HG02970 (cell line): Measurements from ENCODE around the gene GPR152.

Experiments
- ATAC-seq: cut with Tn5 transposase; IDR thresholded peaks from one replicate; pipeline ENCODE4 v1.9.1; 2021; ENCODE audit warnings: mild to moderate bottlenecking, moderate library complexity, moderate number of reproducible peaks; ENCODE audit not compliant: unreplicated experiment, low FRiP score

The GPR152 gene, protein sequence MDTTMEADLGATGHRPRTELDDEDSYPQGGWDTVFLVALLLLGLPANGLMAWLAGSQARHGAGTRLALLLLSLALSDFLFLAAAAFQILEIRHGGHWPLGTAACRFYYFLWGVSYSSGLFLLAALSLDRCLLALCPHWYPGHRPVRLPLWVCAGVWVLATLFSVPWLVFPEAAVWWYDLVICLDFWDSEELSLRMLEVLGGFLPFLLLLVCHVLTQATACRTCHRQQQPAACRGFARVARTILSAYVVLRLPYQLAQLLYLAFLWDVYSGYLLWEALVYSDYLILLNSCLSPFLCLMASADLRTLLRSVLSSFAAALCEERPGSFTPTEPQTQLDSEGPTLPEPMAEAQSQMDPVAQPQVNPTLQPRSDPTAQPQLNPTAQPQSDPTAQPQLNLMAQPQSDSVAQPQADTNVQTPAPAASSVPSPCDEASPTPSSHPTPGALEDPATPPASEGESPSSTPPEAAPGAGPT

DNA sequence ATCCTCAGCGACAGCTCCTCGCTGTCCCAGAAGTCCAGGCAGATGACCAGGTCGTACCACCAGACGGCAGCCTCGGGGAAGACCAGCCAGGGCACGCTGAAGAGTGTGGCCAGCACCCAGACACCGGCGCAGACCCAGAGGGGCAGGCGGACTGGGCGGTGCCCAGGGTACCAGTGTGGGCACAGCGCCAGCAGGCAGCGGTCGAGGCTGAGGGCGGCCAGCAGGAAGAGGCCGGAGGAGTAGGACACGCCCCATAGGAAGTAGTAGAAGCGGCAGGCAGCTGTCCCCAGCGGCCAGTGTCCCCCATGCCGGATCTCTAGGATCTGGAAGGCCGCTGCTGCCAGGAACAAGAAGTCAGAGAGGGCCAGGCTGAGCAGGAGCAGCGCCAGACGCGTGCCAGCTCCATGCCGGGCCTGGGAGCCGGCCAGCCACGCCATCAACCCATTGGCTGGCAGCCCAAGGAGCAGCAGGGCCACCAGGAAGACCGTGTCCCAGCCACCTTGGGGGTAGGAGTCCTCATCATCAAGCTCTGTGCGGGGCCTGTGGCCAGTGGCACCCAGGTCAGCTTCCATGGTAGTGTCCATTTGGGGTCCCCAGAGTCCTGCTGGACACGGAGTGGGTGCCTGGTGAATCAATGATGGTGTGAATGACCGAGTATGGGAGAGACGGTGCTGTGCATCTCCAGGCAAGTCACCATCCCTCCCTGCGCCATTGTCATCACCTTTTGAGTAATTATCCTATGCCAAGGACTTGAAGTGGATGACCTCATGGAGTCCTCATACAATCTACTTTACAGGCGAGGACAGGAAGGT, at the start of gene GPR152:
Gene GPR152 (minus strand): TSS at position 589 of the 812 bp plus-strand sequence. CDS start 5 bp downstream, at position 584.
- no peak for ATAC-seq

DNA sequence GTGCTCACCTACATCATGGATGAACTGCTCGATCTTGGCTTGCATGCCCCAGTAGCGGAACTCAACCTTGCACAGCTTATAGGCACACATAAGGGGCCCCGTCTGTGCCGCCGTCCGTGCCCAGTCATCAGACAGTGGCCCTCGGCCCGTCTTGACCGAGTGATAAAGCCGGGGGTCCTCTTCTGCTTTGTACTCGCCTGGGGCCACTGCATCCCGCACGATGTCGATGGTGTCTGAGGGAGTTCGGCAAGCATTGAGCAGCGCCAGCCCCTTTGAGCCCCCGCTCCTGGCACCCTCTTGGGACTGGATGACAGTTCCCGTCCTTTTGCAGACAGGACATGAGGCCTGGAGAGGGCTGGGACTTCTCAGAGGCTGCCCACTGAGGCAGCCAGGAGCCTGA, 49.3 kb upstream of the GPR152 start:
- ATAC-seq: no peak

DNA sequence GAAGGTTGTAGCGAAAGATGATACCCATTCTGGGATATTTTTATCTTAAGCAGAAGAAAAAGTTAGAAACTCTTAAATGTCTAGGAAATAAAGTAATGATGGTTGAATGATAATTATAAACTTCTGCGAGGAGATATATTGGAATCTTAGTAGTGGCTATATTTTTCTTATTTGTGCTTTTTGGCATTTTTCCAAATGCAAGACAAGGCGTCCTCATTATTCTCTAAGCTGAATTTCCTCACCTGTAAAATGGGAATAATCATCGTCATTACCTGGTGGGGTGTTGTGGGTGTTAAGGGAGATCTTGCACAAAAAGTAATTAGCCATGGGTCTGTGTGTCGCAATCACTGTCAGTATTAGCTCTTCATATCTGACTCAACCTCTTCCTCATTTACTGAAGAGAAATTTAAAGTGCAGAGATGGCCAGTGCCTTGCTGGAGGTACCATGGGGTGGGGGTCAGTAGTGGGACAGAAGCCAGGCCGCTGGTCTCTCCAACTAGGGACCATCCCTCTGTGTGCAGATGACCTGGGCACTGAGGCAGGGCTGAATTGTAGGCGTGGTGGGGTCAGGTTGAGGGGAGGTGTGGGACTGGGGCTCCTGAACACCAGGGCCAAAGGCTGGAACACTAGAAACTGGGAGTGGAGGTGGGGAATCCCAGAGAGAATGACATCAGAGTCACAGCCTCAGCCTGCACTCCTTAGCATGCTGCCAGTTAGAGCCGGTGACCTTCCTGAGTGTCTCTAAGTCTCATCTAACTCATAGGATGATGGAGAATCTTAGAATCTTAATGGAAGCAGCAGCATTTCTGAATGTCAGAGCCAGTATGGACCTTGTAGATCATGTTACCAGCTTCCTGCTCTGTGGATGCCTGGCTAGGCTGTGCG, 48.5 kb upstream of the GPR152 start:
- ATAC-seq: no peak

DNA sequence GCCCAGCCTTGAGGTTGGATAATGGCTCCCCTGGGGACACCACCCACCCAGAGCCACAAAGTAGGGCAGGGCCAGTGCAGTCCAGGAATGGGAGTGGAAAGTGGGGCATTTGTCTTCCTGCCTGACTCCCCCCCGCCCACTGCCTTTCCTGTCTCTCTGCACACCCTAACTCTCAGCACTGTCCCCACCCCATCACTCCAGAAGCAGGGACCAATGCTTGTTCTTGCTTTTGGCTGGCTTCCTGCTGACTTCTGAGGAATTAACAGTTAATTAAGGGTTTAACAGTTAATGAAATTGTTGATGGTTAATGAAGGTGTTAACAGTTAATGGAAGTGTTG, 47.9 kb upstream of the GPR152 start:
- ATAC-seq: no peak

DNA sequence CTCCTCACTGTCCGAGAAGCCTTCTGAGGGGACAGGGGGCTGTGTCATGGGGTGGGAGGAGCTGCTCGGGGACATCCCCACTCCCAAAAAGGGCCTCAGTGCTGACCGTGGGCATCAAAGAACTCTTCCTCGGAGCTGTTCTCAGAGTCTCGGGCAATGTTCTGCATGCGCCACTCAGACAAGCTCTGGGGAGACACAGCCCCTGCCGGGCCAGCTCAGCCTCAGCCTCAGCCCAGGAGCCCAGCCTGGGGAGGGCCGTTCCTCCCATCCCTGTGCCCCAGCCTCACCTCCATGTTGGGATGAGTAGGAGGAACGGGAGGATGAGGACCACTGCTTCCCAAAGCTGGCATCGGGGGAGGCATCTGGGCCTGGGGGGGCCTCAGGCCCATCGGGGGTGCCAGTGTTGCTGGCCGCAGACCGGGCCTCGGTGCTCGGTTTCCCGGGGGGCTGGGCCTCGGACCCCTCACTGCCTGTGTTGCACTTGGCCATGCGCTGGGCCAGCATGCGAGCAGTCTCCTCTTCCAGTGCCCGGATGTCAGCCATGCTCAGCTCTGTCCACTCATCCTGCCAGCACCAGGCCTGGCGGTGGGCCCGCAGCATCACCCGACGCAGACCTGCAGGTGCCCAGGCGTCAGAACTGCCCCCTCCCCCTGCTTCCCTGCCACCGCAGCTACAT, 47.4 kb upstream of the GPR152 start:
- no peak for ATAC-seq

DNA sequence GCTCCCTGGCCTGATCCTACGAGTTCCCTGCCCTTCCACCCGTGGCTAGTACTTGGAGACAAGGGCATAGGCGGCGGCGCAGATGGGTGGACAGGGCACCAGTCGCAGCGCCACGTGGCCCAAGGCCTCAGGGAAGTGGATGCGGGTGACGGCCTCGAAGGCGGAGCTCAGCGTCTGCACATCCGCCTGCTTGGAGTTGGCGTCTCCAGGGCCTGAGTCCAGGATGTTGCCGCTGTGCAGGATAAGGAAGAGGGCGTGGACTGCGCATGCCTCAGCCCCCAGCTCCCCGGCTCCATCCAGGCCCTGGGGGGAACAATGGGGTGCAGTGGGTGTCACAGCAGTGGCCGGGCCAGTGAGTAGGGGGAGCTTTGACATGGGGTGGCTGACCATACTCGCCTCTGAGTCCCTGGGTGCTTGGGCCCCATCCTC, 46.0 kb upstream of the GPR152 start:
- no peak for ATAC-seq

DNA sequence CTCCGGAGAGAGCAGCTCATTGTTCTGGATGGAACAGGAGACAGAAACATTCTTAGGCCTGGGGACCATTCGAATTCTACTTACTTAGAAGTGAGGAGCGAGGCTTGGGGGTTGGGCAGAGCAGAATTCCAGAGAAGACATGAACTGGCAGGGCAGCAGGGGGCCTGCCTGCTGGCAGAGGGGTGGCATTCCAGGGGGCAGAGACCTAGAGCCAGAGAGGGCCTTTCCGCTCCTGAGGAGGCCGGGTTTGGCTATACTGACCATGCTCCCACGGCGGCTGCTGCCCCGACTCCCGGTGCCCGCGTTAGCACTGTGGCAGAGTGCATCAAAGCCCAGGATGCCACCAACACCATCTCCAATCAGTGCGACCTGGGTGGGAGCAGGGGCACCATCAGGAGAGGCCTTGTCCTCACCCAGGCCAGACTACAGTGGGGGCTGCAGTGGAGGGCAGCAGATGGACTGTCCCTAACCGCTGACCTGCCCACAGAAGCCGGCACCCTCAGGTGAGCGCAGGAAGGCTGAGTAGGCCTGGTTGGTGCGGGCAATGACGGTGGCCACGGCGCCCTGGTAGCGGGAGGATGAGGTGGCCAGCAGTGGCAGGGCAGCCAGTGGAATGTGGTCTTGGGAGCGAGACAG, 45.2 kb upstream of the GPR152 start:
- ATAC-seq: no peak

DNA sequence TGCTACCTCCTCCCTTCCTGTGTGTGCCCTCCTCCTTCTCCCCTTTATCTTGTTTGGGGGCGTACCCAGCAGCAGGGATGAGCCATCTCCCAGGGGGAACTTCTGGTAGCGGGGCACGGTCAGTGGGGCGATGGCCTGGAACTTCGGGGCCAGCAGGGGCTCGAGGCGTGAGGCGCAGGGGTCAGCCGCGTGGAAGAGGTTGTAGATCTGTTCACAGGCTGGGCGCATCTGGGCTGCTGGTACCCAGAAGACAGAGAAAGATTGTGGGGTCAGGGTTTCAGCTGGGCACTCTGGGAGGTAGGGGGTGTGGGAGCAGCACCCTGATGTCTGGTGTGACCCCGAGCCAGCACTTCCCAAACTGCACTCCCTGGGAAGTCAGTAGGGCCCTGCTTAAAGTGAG, 43.6 kb upstream of the GPR152 start:
- ATAC-seq: no peak

DNA sequence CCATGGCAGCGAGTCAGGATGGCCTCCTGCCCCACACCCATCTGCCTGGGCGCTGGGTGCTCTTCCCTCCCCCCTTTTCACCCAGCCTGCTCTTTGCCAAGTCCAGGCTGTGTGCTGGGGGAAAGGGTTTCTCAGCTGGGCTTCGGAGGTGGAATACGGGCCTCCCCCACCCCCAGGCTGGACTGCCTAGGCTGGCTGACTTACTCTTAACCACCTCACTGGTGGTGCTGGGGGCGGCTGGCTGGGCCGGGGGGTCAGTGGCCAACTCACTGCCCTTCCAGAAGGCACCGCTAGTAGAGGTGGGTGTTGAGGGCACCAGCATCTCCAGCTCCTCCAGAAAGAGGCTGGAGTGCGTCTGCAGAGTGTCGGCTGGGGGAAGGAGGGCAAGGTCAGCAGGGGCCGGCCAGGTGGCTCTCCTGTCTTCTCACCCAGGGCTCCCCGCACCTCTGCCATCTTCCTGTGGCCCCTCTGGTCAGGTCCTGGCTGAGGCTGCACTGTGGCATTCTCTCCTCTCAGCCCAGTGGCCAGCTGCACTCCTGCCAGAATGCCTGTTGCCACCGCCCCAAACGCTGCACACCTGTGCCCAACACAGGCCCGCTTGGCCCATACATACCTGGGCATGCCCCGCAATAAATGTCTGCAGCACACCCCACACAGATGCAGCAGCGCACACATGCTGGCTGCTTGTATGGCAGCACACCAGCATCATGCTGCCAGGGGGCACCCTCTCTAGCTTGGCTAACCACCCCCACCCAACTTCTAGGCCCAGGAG, 42.9 kb upstream of the GPR152 start:
- ATAC-seq: no peak

DNA sequence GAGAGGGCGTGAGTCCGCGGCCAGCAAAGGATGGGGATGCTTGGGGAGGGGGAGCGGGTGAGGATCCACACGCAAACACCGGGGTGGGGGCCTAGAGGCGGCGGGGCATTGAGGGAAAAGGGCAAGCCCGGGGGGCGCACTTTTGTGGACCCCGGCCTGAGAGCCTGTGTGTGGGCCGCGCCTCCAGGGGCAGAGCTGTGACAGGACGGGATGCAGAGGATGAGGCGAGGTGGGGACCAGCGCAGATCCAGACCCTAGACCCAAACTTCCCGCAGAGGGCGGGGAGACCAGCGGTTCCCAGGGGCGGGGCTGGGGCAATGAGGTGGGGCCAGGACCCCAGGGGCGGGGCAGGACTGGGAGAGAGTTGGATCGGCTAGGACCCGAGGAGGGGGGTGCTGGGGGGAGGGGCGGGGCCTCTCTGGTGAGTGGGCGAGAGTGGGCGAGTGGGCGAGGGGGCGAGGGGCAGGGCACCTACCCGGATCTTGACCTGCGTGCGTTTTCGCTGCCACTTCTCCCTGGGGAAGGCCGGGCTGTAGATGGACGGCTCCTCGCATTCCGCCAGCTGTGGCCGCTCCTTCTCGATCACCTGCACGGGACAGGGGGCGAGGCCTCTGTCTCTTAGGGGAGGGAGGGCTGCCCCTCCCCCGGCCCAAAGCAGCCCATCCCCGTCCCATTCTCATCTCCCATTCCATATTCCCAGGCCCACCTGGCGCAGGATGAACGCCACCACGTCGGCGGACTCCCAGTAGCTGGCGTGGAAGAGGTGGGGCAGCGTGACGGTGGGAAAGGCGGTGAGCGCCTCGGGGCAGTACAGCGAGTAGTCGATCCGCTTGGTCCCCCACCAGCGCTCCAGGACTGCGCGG, 42.1 kb upstream of the GPR152 start:
- ATAC-seq: no peak

DNA sequence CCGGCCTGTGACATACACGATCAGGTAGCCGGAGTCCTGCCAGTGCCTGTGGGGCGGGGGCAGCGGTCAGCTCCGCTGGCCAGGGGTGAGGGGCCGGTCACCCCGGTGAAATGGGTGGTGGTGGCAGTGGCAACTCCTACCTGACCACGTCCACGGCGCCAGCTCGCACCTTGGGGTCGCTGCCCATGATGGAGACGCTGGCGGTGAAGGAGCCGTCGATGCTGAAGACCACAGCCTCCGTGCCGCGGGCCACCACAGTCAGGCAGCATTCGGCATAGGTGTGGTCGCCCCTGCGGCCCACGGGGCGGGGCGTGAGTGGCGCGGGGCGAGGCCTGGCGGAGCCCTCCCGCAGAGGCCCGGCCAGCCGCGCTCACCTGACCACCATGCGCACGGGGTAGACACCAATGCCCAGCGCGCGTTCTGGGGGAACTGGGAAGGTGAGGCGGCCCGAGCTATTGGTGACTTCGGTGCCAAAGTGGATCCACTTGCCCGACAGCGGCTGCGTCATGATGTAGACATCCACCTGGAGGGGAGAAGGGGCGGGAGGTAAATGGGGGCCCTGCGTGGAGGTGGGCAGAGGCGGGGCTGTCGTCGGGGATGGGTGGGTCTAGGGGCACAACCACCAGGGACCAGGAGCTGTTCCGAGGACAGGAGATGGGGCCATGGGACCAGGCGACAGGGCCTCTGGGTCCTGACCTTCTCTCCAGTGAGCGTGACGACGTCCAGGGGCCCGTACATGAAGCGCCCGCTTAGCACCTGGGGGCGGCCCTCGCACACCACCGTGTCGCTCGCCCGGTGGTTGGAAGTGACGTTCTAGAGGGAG, 41.2 kb upstream of the GPR152 start:
- no peak for ATAC-seq

DNA sequence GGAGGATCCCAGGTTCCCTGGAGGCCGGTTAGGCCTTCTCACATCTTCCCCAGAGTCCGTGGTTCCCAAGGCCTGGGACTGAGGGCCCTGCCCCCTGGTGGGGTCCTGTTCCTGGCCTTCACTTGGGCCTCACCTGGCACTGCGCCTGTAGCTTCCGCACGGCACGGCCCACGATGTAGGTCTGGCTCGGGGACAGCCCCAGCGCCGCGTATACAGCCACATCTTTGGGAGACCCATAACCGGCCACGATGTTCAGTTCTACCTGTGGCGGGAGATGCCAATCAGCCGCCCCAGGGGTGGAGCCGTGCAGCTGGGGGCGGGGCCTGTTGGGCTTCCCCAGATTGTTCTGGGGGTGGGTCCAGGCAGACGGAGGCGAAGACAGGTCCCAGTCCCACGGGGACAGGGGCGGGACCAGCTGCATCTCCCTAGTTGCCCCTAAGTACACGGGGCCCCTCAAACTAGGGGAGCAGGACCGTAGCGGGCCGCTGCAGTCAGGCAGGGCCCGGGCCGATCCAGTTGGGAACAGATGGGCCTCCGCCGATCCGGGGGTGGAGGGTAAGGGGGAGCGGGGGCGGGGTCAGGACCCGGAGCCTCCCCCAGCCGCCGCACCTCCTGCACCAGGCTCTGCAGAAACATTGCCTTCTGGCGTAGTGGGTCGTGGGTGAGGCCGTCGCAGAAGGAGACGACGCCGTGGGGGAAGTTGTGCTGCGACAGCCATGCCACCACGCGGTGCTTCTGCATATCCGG, 40.4 kb upstream of the GPR152 start:
- no peak for ATAC-seq

DNA sequence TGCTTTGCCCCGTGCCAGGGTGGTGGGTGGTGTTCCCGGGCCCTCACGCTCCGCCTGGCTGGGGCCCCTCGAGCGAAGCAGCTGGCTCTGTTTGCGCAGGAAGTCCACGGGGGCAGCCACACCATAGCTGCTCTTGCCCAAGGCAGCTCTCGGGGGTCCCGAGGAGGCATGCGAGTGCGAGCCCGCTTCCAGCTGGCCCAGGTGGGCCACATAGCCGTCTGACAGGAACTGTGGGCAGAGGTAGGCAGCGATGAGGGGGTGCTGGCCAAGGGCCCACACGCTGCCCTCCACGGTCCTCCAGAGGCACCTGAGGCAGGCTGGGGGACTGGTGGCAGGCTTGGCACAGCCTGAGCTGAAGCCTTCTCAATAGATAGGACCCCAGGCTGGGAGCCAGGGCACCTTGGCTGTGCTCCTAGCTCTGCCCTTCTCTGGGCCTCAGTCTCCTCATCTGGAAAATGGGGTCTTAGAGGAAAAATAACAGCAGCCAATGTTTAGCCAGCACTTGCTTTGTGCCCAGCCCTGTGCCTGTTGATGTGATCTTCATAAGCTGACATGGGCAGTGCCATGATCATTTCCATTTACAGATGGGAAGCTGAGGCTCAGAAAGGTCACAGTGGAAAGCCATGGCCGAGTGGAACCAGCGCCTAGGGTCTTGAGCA, 39.7 kb upstream of the GPR152 start:
- no peak for ATAC-seq

DNA sequence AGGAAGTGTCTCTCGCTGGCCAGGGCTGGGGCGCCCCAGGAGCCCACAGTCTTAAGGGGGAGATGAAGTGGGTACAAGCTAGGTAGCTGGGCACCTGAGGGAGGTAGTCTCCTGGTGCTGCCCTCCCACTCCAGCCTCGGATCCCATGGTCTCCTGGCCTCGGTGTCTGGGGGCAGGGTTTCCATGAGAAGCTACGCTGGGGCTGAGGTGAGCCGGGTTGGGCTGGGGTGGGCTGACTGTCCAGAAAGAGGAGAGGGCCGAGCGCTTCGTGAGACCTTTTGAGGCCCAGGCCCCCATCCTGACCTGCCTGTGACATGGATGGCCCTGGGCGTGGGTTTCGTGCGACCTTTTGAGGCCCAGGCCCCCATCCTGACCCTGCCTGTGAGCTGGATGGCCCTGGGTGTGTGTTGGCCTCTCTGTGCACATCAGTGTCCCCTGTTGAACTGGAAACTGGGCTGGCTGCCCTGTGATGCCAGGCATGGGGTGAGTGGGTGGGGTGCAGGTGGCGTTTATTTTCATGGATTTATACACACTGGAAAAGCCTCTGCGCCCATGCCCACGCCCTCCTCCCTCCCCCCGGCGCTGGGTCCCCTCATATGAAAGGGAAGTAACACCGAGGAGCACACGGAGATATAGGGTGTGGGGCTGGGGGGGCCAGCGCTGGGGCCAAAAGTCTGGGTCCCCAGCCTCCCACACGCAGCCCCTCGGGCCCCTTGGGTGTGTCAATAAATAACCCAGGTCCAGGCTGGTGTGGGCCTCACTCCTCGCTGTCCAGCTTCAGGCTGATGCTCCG, 38.9 kb upstream of the GPR152 start:
- ATAC-seq: no peak

DNA sequence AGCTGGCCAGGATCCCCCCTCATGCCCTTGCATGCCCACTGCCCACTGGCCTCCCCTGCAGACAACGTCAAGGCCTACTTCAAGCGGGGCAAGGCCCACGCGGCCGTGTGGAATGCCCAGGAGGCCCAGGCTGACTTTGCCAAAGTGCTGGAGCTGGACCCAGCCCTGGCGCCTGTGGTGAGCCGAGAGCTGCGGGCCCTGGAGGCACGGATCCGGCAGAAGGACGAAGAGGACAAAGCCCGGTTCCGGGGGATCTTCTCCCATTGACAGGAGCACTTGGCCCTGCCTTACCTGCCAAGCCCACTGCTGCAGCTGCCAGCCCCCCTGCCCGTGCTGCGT, 38.2 kb upstream of the GPR152 start:
- ATAC-seq: no peak
